ENCODE measurements around the gene POMT2. TPM values are rescaled to one million over a fixed set of nuclear protein-coding genes. Genes with fewer than 3 reads are reported as not detected.

The POMT2 gene
- total RNA-seq, 2 experiments from 2014 or later, result 5.9 to 31.4 TPM

DNA sequence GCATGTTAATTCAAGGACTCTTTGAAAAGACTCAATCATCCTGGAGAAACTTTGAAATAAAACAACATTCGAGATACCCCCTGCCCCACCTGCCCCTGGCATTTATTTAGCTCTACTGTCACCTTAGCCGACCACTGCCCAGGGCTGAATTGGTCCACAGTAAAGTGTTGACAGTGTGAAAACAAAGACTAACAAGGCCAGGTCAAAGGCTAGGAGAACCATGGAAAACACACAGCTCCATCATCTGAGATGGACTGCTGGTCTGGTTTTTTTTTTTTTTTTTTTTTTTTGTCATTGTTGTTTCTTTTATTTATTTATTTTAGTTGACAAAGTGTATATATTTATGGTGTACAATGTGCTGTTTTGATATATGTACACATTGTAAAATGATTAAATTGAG lies 25.8 kb upstream of the POMT2 start:
- Histone ChIP-seq H3K4me2 (ENCODE audit: low read length) (no peak overlapping the region), H3K9me3 (ENCODE audit: low read length) (no peaks in the 10 kb centered on the region), H3K4me3 (ENCODE audit: low read depth, low read length, poor library complexity, severe bottlenecking) (no peak overlapping the region), H2AFZ (ENCODE audit: low read length) (no peak overlapping the region), H3K4me1 (ENCODE audit: insufficient read depth, low read length, poor library complexity, severe bottlenecking) (peaks cover 5% of the 10 kb centered on the region), H3K9me2 (ENCODE audit: insufficient read depth, low read length) (no peaks in the 10 kb centered on the region), H4K20me1 (ENCODE audit: insufficient read depth, low read length) (no peaks in the 10 kb centered on the region), H3K36me3 (ENCODE audit: insufficient read depth, low read length) (peaks cover 84% of the 10 kb centered on the region), H3K27ac (ENCODE audit: low read depth, low read length, poor library complexity, severe bottlenecking) (no peak overlapping the region), H3K79me2 (ENCODE audit: insufficient read depth, low read depth, low read length) (no peaks in the 10 kb centered on the region)
- BruUV-seq (replicated peaks), result no TSS peak
- DNase-seq (ENCODE audit: low spot score), result no peak
- TF ChIP-seq, protein P1, sequence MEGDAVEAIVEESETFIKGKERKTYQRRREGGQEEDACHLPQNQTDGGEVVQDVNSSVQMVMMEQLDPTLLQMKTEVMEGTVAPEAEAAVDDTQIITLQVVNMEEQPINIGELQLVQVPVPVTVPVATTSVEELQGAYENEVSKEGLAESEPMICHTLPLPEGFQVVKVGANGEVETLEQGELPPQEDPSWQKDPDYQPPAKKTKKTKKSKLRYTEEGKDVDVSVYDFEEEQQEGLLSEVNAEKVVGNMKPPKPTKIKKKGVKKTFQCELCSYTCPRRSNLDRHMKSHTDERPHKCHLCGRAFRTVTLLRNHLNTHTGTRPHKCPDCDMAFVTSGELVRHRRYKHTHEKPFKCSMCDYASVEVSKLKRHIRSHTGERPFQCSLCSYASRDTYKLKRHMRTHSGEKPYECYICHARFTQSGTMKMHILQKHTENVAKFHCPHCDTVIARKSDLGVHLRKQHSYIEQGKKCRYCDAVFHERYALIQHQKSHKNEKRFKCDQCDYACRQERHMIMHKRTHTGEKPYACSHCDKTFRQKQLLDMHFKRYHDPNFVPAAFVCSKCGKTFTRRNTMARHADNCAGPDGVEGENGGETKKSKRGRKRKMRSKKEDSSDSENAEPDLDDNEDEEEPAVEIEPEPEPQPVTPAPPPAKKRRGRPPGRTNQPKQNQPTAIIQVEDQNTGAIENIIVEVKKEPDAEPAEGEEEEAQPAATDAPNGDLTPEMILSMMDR (conservative IDR thresholded peaks at IDR 0.05; ENCODE audit: low read length), result no peak
- intact Hi-C loops (cut with micrococcal nuclease; ENCODE audit: unreplicated experiment), result no loop called here
- ChIA-PET CTCF (ENCODE audit: unreplicated experiment) (no interaction called here), POLR2A (interaction anchor here (0.5 to 1.0 kb wide), 7 partner anchors 11 to 1534 kb away, joined by 3 to 6 read pairs (median 4); no protein-coding TSS in a partner anchor)

DNA sequence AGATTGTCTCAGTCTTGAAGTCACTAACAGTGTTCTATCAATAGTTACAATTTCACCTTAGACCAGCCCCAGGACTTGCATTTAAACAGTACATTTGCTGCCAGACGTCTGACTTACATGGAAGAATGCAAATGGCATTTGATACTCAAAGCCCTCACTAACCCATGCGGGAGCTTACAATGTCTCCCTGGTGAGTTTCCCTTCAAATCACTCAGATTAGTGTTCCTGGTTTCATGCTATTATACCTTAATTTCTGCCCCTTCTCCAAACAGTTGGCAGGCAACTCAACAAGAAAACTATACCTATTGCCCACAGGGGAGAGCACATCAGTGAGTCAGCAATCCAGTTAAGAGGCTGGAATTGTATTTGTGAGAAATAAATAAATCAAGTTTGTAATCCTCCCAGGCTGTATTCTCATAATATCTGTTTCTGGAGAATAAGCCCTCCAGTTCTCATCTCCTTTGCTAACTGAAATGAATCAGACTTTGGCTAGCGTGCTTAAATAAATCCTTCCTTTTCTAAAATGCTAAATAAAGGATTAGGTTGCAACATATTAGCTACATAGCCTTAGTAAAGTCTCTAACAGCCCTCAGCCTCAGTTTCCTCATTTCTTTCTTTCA lies 23.8 kb upstream of the POMT2 start:
- peaks cover 5% of the 10 kb centered on the region for H3K4me1 ChIP-seq (ENCODE audit: insufficient read depth, low read length, poor library complexity, severe bottlenecking)

DNA sequence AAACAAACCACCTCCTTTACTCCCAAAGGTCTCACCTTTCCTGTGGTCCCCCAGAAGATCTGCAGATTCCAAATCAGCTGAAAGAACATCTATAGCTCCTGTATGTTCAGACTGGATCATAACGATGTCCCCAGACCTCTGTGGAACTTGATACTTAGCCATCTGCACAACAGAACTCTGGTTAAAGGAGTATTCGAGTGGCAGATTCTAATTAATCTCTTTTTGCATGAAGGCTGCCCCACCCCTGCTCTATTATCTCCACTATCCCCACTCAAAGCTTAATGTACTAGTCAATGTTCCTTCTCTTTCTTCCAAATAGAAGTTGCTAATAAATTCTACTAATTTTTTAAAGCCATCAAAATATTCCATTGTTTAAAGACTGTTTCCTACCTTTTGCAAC lies 23.0 kb upstream of the POMT2 start:
- H3K9me2 ChIP-seq (ENCODE audit: insufficient read depth, low read length), result no peaks in the 10 kb centered on the region
- H3K36me3 ChIP-seq (ENCODE audit: insufficient read depth, low read length), result peaks cover 87% of the 10 kb centered on the region
- no peak overlapping the region for H3K27ac ChIP-seq (ENCODE audit: low read depth, low read length, poor library complexity, severe bottlenecking)
- H3K9me3 ChIP-seq (ENCODE audit: low read length), result no peaks in the 10 kb centered on the region
- H4K20me1 ChIP-seq (ENCODE audit: insufficient read depth, low read length), result no peaks in the 10 kb centered on the region
- no peak overlapping the region for H3K4me3 ChIP-seq (ENCODE audit: low read depth, low read length, poor library complexity, severe bottlenecking)
- ChIA-PET CTCF (ENCODE audit: unreplicated experiment) (no interaction called here), POLR2A (interaction anchor here (0.6 kb wide), 1 partner anchor 11 kb away, joined by 3 read pairs; no protein-coding TSS in a partner anchor)
- H2AFZ ChIP-seq (ENCODE audit: low read length), result no peak overlapping the region
- DNase-seq (ENCODE audit: low spot score), result no peak
- H3K79me2 ChIP-seq (ENCODE audit: insufficient read depth, low read depth, low read length), result no peaks in the 10 kb centered on the region
- no peak for TF ChIP-seq EZH2phosphoT487 (IDR thresholded peaks at IDR 0.05; ENCODE audit: borderline replicate concordance, low read depth, low read length)
- peaks cover 5% of the 10 kb centered on the region for H3K4me1 ChIP-seq (ENCODE audit: insufficient read depth, low read length, poor library complexity, severe bottlenecking)
- BruUV-seq (replicated peaks), result no TSS peak
- no peak overlapping the region for H3K4me2 ChIP-seq (ENCODE audit: low read length)
- intact Hi-C loops (cut with micrococcal nuclease; ENCODE audit: unreplicated experiment), result no loop called here

More for the DNA sequence above, 23.8 kb upstream of the POMT2 start:
- H4K20me1 ChIP-seq (ENCODE audit: insufficient read depth, low read length), result no peaks in the 10 kb centered on the region
- DNase-seq (ENCODE audit: low spot score), result no peak
- no peak overlapping the region for H3K4me3 ChIP-seq (ENCODE audit: low read depth, low read length, poor library complexity, severe bottlenecking)
- TF ChIP-seq, protein P1 (conservative IDR thresholded peaks at IDR 0.05; ENCODE audit: low read length), result no peak
- no peak for TF ChIP-seq EZH2phosphoT487 (IDR thresholded peaks at IDR 0.05; ENCODE audit: borderline replicate concordance, low read depth, low read length)
- H3K9me2 ChIP-seq (ENCODE audit: insufficient read depth, low read length), result no peaks in the 10 kb centered on the region
- intact Hi-C loops (cut with micrococcal nuclease; ENCODE audit: unreplicated experiment), result no loop called here
- H3K27ac ChIP-seq (ENCODE audit: low read depth, low read length, poor library complexity, severe bottlenecking), result no peak overlapping the region
- BruUV-seq (replicated peaks), result no TSS peak
- ChIA-PET POLR2A (no interaction called here), CTCF (ENCODE audit: unreplicated experiment) (no interaction called here)
- H2AFZ ChIP-seq (ENCODE audit: low read length), result no peak overlapping the region
- H3K4me2 ChIP-seq (ENCODE audit: low read length), result no peak overlapping the region
- H3K79me2 ChIP-seq (ENCODE audit: insufficient read depth, low read depth, low read length), result no peaks in the 10 kb centered on the region
- H3K36me3 ChIP-seq (ENCODE audit: insufficient read depth, low read length), result peaks cover 87% of the 10 kb centered on the region
- H3K9me3 ChIP-seq (ENCODE audit: low read length), result no peaks in the 10 kb centered on the region
